ENCODE measurements around the gene ATP13A3. TPM values are rescaled to one million over a fixed set of nuclear protein-coding genes. Genes with fewer than 3 reads are reported as not detected.
A peak's percentile ranks its signal among the peaks of the same experiment; 100 is the strongest.

Gene ATP13A3
- total RNA-seq, 1 donor, result 228 TPM

- peak; percentile 74 for DNase-seq (ENCODE audit: low read depth)
- TF ChIP-seq CTCF (IDR thresholded peaks at IDR 0.05; ENCODE audit: insufficient read depth, low read depth, low read length), result peak; percentile 58
These were observed 82.2 kb downstream of the ATP13A3 start for GRCh38 chr3:194404365-194405140.

GRCh38 chr3:194401868-194402329, 84.9 kb downstream of the ATP13A3 start:
- DNase-seq (ENCODE audit: low read depth), result no peak
- no peak for TF ChIP-seq CTCF (IDR thresholded peaks at IDR 0.05; ENCODE audit: insufficient read depth, low read depth, low read length)
- H3K4me3 ChIP-seq (ENCODE audit: low read depth, low read length), result no peak overlapping the region

More at GRCh38 chr3:194404365-194405140, 82.2 kb downstream of the ATP13A3 start:
- no peak overlapping the region for H3K4me3 ChIP-seq (ENCODE audit: low read depth, low read length)

GRCh38 chr3:194401346-194401745, 85.5 kb downstream of the ATP13A3 start:
- TF ChIP-seq CTCF (IDR thresholded peaks at IDR 0.05; ENCODE audit: insufficient read depth, low read depth, low read length), result no peak

GRCh38 chr3:194399874-194400411, 86.9 kb downstream of the ATP13A3 start:
- TF ChIP-seq CTCF (IDR thresholded peaks at IDR 0.05; ENCODE audit: insufficient read depth, low read depth, low read length), result no peak

More at GRCh38 chr3:194401346-194401745, 85.5 kb downstream of the ATP13A3 start:
- H3K4me3 ChIP-seq (ENCODE audit: low read depth, low read length), result no peak overlapping the region
- no peak for DNase-seq (ENCODE audit: low read depth)

GRCh38 chr3:194399166-194399565, 87.6 kb downstream of the ATP13A3 start, which contains the start of gene GP5:
GP5 (minus strand) TSS chr3:194399266; CDS start chr3:194398282, 984 bp downstream.
- H3K4me3 ChIP-seq (ENCODE audit: low read depth, low read length), result peak within 1 kb of the TSS; percentile 8
- TF ChIP-seq CTCF (IDR thresholded peaks at IDR 0.05; ENCODE audit: insufficient read depth, low read depth, low read length), result no peak
- DNase-seq (ENCODE audit: low read depth), result no peak

More at GRCh38 chr3:194399874-194400411, 86.9 kb downstream of the ATP13A3 start:
- no peak for DNase-seq (ENCODE audit: low read depth)
- no peak overlapping the region for H3K4me3 ChIP-seq (ENCODE audit: low read depth, low read length)

GRCh38 chr3:194397757-194398312, 89.0 kb downstream of the ATP13A3 start:
- TF ChIP-seq CTCF (IDR thresholded peaks at IDR 0.05; ENCODE audit: insufficient read depth, low read depth, low read length), result no peak
- DNase-seq (ENCODE audit: low read depth), result no peak
- H3K4me3 ChIP-seq (ENCODE audit: low read depth, low read length), result peak overlapping the region; percentile 8
